Measurements from ENCODE around the gene GINS1.

GINS1 gene

DNA sequence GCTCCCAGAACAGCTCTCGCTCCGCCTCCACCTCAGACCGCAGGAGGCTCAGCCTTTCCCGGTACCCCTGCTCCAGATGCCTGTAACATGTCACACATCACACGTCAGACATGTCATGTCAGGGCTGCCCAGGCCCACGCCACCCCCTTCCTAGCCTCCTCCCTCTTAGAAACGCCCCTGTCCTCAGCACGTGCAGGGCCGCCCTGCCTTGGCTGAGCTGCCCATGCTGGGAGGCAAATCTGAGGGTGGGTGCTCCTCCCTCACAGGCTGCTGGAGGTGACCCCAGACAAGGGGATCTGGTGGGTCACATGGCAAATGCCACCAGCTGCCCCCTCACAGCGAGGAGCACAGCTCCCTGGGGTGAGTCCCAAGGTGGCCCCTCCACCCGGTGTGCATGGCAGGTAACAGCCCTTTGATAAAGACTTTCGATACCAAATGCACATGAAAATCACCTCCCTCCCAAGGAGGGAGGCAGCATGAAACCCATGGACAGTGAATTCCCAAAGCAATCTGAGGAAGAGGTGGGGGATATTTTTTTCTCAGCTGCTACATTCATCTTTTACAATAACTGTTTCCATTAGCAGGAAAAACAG lies 84.1 kb downstream of the GINS1 start:
- H4K20me1 ChIP-seq (ENCODE audit: insufficient read depth, low read length), result no peaks in the 10 kb centered on the region
- H3K27ac ChIP-seq (ENCODE audit: low read length), result no peak overlapping the region
- H3K4me2 ChIP-seq (ENCODE audit: low read depth, low read length), result no peak overlapping the region
- TF ChIP-seq, protein P1, sequence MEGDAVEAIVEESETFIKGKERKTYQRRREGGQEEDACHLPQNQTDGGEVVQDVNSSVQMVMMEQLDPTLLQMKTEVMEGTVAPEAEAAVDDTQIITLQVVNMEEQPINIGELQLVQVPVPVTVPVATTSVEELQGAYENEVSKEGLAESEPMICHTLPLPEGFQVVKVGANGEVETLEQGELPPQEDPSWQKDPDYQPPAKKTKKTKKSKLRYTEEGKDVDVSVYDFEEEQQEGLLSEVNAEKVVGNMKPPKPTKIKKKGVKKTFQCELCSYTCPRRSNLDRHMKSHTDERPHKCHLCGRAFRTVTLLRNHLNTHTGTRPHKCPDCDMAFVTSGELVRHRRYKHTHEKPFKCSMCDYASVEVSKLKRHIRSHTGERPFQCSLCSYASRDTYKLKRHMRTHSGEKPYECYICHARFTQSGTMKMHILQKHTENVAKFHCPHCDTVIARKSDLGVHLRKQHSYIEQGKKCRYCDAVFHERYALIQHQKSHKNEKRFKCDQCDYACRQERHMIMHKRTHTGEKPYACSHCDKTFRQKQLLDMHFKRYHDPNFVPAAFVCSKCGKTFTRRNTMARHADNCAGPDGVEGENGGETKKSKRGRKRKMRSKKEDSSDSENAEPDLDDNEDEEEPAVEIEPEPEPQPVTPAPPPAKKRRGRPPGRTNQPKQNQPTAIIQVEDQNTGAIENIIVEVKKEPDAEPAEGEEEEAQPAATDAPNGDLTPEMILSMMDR (IDR thresholded peaks at IDR 0.05; ENCODE audit: low read length), result no peak
- TF ChIP-seq EZH2phosphoT487 (IDR thresholded peaks at IDR 0.05; ENCODE audit: low read length) (no peak), EZH2 (optimal IDR thresholded peaks at IDR 0.05; ENCODE audit: low read depth, low read length) (no peak)
- H3K27me3 ChIP-seq (replicated peaks; ENCODE audit: insufficient read depth, low read length), result no peaks in the 10 kb centered on the region
- no peak overlapping the region for H3K4me3 ChIP-seq (ENCODE audit: low read length)
- H3K9ac ChIP-seq (ENCODE audit: low read length), result no peak overlapping the region
- H3K9me3 ChIP-seq (replicated peaks; ENCODE audit: insufficient read depth, low read length), result no peaks in the 10 kb centered on the region
- no peaks in the 10 kb centered on the region for H3K9me2 ChIP-seq (replicated peaks; ENCODE audit: insufficient read depth, low read length)
- no peaks in the 10 kb centered on the region for H3K4me1 ChIP-seq (ENCODE audit: low read length)
- no peak for DNase-seq
- H2AFZ ChIP-seq (ENCODE audit: low read length), result no peak overlapping the region
- H3K36me3 ChIP-seq (replicated peaks; ENCODE audit: insufficient read depth, low read length), result no peaks in the 10 kb centered on the region
- H3K79me2 ChIP-seq (ENCODE audit: low read length), result no peaks in the 10 kb centered on the region
- H3F3A ChIP-seq (ENCODE audit: insufficient read depth, low read length), result no peaks in the 10 kb centered on the region

DNA sequence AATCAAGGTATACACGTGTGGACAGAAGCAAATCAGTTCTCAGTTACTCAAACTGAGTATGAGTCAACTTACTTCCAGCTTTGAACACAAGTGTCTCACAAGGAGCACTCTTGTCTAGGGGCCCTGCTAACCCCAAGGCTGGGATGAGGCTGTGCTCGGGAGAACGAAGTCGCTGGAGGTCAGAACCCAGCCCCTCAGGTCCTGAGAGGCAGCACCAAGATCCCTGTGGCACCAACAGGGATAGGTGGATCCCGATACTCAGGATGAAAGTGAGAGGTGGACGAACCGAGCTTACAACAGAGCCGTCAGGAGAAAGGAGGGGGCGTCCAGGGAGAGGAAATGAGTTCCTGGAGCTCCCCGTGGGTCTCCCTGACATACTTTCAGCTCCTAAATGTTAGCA lies 85.7 kb downstream of the GINS1 start:
- Histone ChIP-seq H3K4me2 (ENCODE audit: low read depth, low read length) (no peak overlapping the region), H3K36me3 (replicated peaks; ENCODE audit: insufficient read depth, low read length) (no peaks in the 10 kb centered on the region), H3K4me3 (ENCODE audit: low read length) (no peak overlapping the region), H3K27ac (ENCODE audit: low read length) (no peak overlapping the region), H3K9me2 (replicated peaks; ENCODE audit: insufficient read depth, low read length) (no peaks in the 10 kb centered on the region), H2AFZ (ENCODE audit: low read length) (no peak overlapping the region), H4K20me1 (ENCODE audit: insufficient read depth, low read length) (no peaks in the 10 kb centered on the region), H3F3A (ENCODE audit: insufficient read depth, low read length) (no peaks in the 10 kb centered on the region), H3K27me3 (replicated peaks; ENCODE audit: insufficient read depth, low read length) (no peaks in the 10 kb centered on the region), H3K9me3 (replicated peaks; ENCODE audit: insufficient read depth, low read length) (no peaks in the 10 kb centered on the region), H3K79me2 (ENCODE audit: low read length) (no peaks in the 10 kb centered on the region), H3K4me1 (ENCODE audit: low read length) (no peaks in the 10 kb centered on the region), H3K9ac (ENCODE audit: low read length) (no peak overlapping the region)
- no peak for DNase-seq
- TF ChIP-seq EZH2phosphoT487 (IDR thresholded peaks at IDR 0.05; ENCODE audit: low read length) (no peak), EZH2 (optimal IDR thresholded peaks at IDR 0.05; ENCODE audit: low read depth, low read length) (no peak)
- TF ChIP-seq, protein P1 (IDR thresholded peaks at IDR 0.05; ENCODE audit: low read length), result no peak

DNA sequence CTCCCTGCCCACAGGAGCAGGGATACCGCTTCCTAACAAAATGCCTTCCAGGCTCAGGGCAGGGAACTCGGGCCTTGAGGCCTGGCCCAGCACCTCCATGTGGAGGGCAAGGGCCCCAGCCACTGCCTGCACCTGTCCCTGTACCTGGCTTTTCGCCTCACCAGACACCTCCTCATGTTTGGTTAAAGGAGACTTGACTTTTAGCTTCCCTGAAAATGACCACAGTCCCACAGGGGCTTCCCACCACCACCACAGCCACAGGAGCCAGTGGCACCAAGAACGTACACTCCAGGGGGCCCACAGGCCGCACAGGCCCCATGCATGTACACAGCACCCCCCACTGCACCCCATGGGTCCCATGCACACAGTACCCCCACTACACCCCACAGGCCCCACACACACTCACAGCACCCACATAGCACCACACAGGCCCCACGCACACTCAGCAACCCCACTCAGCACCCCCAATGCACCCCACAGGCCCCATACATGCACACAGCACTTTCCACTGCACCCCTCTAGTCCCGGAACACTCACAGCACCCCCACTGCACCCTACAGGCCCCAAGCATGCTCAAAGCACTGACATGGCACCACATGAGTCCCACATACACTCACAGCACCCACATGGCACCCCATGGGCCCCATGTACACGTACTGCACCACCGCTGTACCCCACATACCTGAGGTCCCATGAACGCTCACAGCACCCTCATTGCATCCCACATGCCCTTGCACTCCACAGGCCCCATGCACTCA lies 86.5 kb downstream of the GINS1 start:
- Histone ChIP-seq H3K9me3 (replicated peaks; ENCODE audit: insufficient read depth, low read length) (no peaks in the 10 kb centered on the region), H3K4me2 (ENCODE audit: low read depth, low read length) (no peak overlapping the region), H3K9ac (ENCODE audit: low read length) (no peak overlapping the region), H2AFZ (ENCODE audit: low read length) (no peak overlapping the region), H3K79me2 (ENCODE audit: low read length) (no peaks in the 10 kb centered on the region), H3K4me3 (ENCODE audit: low read length) (no peak overlapping the region), H3K27me3 (replicated peaks; ENCODE audit: insufficient read depth, low read length) (no peaks in the 10 kb centered on the region), H4K20me1 (ENCODE audit: insufficient read depth, low read length) (no peaks in the 10 kb centered on the region), H3K36me3 (replicated peaks; ENCODE audit: insufficient read depth, low read length) (no peaks in the 10 kb centered on the region), H3K9me2 (replicated peaks; ENCODE audit: insufficient read depth, low read length) (no peaks in the 10 kb centered on the region), H3K27ac (ENCODE audit: low read length) (no peak overlapping the region), H3F3A (ENCODE audit: insufficient read depth, low read length) (no peaks in the 10 kb centered on the region), H3K4me1 (ENCODE audit: low read length) (no peaks in the 10 kb centered on the region)
- DNase-seq, result no peak
- TF ChIP-seq EZH2phosphoT487 (IDR thresholded peaks at IDR 0.05; ENCODE audit: low read length), result no peak
- TF ChIP-seq EZH2 (optimal IDR thresholded peaks at IDR 0.05; ENCODE audit: low read depth, low read length), result no peak
- TF ChIP-seq, protein P1 (IDR thresholded peaks at IDR 0.05; ENCODE audit: low read length), result no peak
